SK-N-SH (cell line): ENCODE data around the gene SHLD1. TPM values are rescaled to one million over a fixed set of nuclear protein-coding genes. Genes with fewer than 3 reads are reported as not detected.
"Not testable (repeated sequence)": the region's sequence is repeated elsewhere in the genome, so short reads cannot be mapped to it uniquely, and the experiment has no call there.

ENCODE experiments used
- CTCF ChIA-PET: fragments of 300-600, 350-600 bp; formaldehyde crosslinking; extraction: SDS; loops from one replicate; lab custom pipeline; 2021; lab: Yijun Ruan, JAX
- POLR2A ChIA-PET: fragments of 350-600 bp; sonication (Branson Sonifier 250); formaldehyde crosslinking; extraction: SDS; loops from one replicate; lab custom pipeline; 2020; ENCODE audit warnings: antibody characterized with exemption, inconsistent platforms; lab: Yijun Ruan, JAX
- DNase-seq: peaks from one replicate; pipeline ENCODE4 v3.0.0; 2012
- H2AFZ ChIP-seq: fragments of 200-600 bp; sonication (generic); 2 replicates; pipeline ENCODE4 v1.8.1; 2016; ENCODE audit warnings: antibody characterized with exemption, mild to moderate bottlenecking, low read depth
- H3F3A ChIP-seq: fragments of 200-600 bp; sonication (generic); replicated peaks from 2 replicates; pipeline ENCODE3; 2016; ENCODE audit warnings: antibody characterized with exemption, mild to moderate bottlenecking; ENCODE audit not compliant: insufficient read depth
- H3K27ac ChIP-seq, 2 experiments: fragments of 200-500 bp in 1 of 2; fragments of 200-600 bp in 1 of 2; sonication (Bioruptor generic) in 1 of 2; sonication (generic), shearing (Covaris generic) in 1 of 2; 2 replicates each; pipeline versions ENCODE4 v1.5.1 to v1.6.1; 2014 to 2016; ENCODE audit warnings: low read depth in 2 of 2, inconsistent platforms in 1 of 2, low read length in 1 of 2, mild to moderate bottlenecking in 1 of 2, mixed read lengths in 1 of 2
- H3K27me3 ChIP-seq: fragments of 200-600 bp; sonication (generic), shearing (Covaris generic); 2 replicates; pipeline ENCODE4 v1.6.1; 2016; ENCODE audit warnings: mixed run types; ENCODE audit not compliant: insufficient read depth
- H3K36me3 ChIP-seq, 2 experiments: fragments of 200-500 bp in 1 of 2; fragments of 200-600 bp in 1 of 2; sonication (Bioruptor generic) in 1 of 2; sonication (generic) in 1 of 2; replicated peaks in 1 of 2; 2 replicates each; pipeline versions ENCODE3 to v1.5.1; 2014 to 2016; ENCODE audit warnings: low read length in 1 of 2, mild to moderate bottlenecking in 1 of 2; ENCODE audit not compliant: insufficient read depth in 2 of 2, control insufficient read depth in 1 of 2
- H3K4me1 ChIP-seq, 2 experiments: fragments of 200-500 bp in 1 of 2; fragments of 200-600 bp in 1 of 2; sonication (Bioruptor generic) in 1 of 2; sonication (generic), shearing (Covaris generic) in 1 of 2; 2 replicates each; pipeline versions ENCODE4 v1.5.1 to v1.6.1; 2014 to 2016; ENCODE audit warnings: low read depth in 1 of 2, low read length in 1 of 2, mixed run types in 1 of 2; ENCODE audit not compliant: insufficient read depth in 2 of 2, control insufficient read depth in 1 of 2
- H3K4me2 ChIP-seq: fragments of 200-600 bp; sonication (generic), shearing (Covaris generic); 2 replicates; pipeline ENCODE4 v1.6.1; 2017; ENCODE audit warnings: mixed run types
- H3K4me3 ChIP-seq, 2 experiments: fragments of 200-500 bp in 1 of 2; fragments of 200-600 bp in 1 of 2; sonication (Bioruptor generic) in 1 of 2; sonication (generic), shearing (Covaris generic) in 1 of 2; 2 replicates each; pipeline versions ENCODE4 v1.5.1 to v1.8.1; 2014 to 2016; ENCODE audit warnings: low read depth in 2 of 2, inconsistent platforms in 1 of 2, low read length in 1 of 2, mild to moderate bottlenecking in 1 of 2, mixed read lengths in 1 of 2, moderate library complexity in 1 of 2
- H3K79me2 ChIP-seq: fragments of 200-600 bp; sonication (generic); 2 replicates; pipeline ENCODE4 v1.8.1; 2017; ENCODE audit warnings: mild to moderate bottlenecking; ENCODE audit not compliant: insufficient read depth
- H3K9ac ChIP-seq: fragments of 200-600 bp; sonication (generic); 2 replicates; pipeline ENCODE4 v1.6.1; 2017; ENCODE audit warnings: mixed run types
- H3K9me2 ChIP-seq: fragments of 200-600 bp; sonication (generic); 2 replicates; pipeline ENCODE4 v1.6.1; 2017; ENCODE audit warnings: mixed run types
- H3K9me3 ChIP-seq: fragments of 200-600 bp; sonication (generic); 2 replicates; pipeline ENCODE4 v1.6.1; 2017; ENCODE audit warnings: mixed run types, mild to moderate bottlenecking, moderate library complexity
- H4K20me1 ChIP-seq: fragments of 200-600 bp; sonication (generic); 2 replicates; pipeline ENCODE4 v1.6.1; 2017; ENCODE audit warnings: mild to moderate bottlenecking, mixed run types; ENCODE audit not compliant: insufficient read depth
- CTCF ChIP-seq: fragments of 200-600 bp; sonication (generic); IDR thresholded peaks from 2 replicates; pipeline ENCODE4 v1.6.1; 2017; ENCODE audit warnings: antibody characterized with exemption, mild to moderate bottlenecking, moderate library complexity
- EZH2phosphoT487 ChIP-seq: fragments of 200-600 bp; sonication (generic); IDR thresholded peaks from 2 replicates; pipeline ENCODE4 v1.6.1; 2017; ENCODE audit warnings: low read depth, mixed run types, mild to moderate bottlenecking, antibody characterized with exemption, moderate library complexity, borderline replicate concordance
- FOSL2 ChIP-seq: IDR thresholded peaks from 2 replicates; pipeline ENCODE4 v1.4.0; 2012; ENCODE audit warnings: low read depth, mild to moderate bottlenecking, moderate library complexity, borderline replicate concordance
- GABPA ChIP-seq: IDR thresholded peaks from 2 replicates; pipeline ENCODE4 v1.4.0; 2012; ENCODE audit warnings: low read depth, mild to moderate bottlenecking
- PBX3 ChIP-seq: IDR thresholded peaks from 2 replicates; pipeline ENCODE4; 2012
- TAF1 ChIP-seq: IDR thresholded peaks from 2 replicates; pipeline ENCODE4 v1.6.1; 2012; ENCODE audit warnings: low read depth, mild to moderate bottlenecking, low read length, moderate library complexity, borderline replicate concordance
- TCF12 ChIP-seq: IDR thresholded peaks from 2 replicates; pipeline ENCODE4 v1.4.0; 2012
- WGBS: methylation state at CpG from one replicate; pipeline ENCODE4 v1.1.6; 2017; ENCODE audit warnings: low lambda C conversion rate; 5-methylcytosine and 5-hydroxymethylcytosine counted together
- polyA plus RNA-seq, 3 experiments: library from polyadenylated mRNA; depleted of rRNA; stranded (reverse); fragments of >200 nt; gene quantifications; 2 replicates each; pipeline ENCODE4 v1.2.3, GENCODE V29; 2012
- TF ChIP-seq, protein P1 (sequence below): IDR thresholded peaks from 2 replicates; pipeline ENCODE4 v1.4.0; 2012; ENCODE audit warnings: low read depth, borderline replicate concordance

SHLD1 gene
- polyA plus RNA-seq, 1 of the 3 experiments (the other 2 are of a cell fraction), result 4.5 TPM

- TF ChIP-seq, protein P1, sequence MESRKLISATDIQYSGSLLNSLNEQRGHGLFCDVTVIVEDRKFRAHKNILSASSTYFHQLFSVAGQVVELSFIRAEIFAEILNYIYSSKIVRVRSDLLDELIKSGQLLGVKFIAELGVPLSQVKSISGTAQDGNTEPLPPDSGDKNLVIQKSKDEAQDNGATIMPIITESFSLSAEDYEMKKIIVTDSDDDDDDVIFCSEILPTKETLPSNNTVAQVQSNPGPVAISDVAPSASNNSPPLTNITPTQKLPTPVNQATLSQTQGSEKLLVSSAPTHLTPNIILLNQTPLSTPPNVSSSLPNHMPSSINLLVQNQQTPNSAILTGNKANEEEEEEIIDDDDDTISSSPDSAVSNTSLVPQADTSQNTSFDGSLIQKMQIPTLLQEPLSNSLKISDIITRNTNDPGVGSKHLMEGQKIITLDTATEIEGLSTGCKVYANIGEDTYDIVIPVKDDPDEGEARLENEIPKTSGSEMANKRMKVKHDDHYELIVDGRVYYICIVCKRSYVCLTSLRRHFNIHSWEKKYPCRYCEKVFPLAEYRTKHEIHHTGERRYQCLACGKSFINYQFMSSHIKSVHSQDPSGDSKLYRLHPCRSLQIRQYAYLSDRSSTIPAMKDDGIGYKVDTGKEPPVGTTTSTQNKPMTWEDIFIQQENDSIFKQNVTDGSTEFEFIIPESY, result no peak
- TF ChIP-seq GABPA (no peak), EZH2phosphoT487 (no peak)
These were observed 29.1 kb downstream of the SHLD1 start (continued) for GRCh38 chr20:5779071-5779900.

DNA sequence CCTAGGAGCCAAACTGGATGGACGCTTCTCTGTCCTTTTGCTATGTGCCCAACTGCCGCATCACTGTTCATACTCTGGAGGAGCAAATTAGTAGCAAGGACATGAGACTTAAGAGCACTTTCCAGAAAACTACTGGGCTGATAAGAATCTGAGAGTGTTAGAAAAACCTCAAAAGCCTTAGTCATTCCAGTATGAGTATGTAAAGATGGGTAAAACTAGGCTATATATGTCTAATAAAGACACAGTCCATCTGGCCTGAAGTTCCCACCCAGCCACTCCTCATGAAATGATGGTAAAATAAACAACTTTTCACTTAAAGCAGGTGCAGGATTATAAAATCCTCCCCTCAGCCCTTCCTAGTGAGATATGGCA is 30.6 kb downstream of the SHLD1 start:
- 82% methylated on average over 2 of the region's 2 CpGs for WGBS
- Histone ChIP-seq H3K9ac (no peak overlapping the region), H3K27me3 (no peaks in the 10 kb centered on the region), H3K27ac (no peak overlapping the region)
- CTCF ChIA-PET, result interaction anchor here (1.6 kb wide), 1 partner anchor 212 kb away, joined by 4 read pairs; no protein-coding TSS in a partner anchor
- no peak for DNase-seq
- TF ChIP-seq TCF12, result peak; percentile 60
- TF ChIP-seq FOSL2, result peak; percentile 11; the same call in 1 of the 2 replicates
- peak; percentile 22; the same call in 1 of the 2 replicates for TF ChIP-seq PBX3
- TF ChIP-seq CTCF, result no peak
- no peak for TF ChIP-seq TAF1
- TF ChIP-seq, all 33 proteins: peak for 3
- H4K20me1 ChIP-seq, result no peaks in the 10 kb centered on the region
- no peaks in the 10 kb centered on the region for H3K9me3 ChIP-seq
- no peak overlapping the region for H3K4me2 ChIP-seq
- POLR2A ChIA-PET, result no interaction called here
- H3K36me3 ChIP-seq, result no peaks in the 10 kb centered on the region
- H3K79me2 ChIP-seq, result no peaks in the 10 kb centered on the region
- no peak overlapping the region for H2AFZ ChIP-seq
- no peak overlapping the region for H3K4me3 ChIP-seq
- no peaks in the 10 kb centered on the region for H3K4me1 ChIP-seq
- no peaks in the 10 kb centered on the region for H3K9me2 ChIP-seq
- H3F3A ChIP-seq, result no peaks in the 10 kb centered on the region

DNA sequence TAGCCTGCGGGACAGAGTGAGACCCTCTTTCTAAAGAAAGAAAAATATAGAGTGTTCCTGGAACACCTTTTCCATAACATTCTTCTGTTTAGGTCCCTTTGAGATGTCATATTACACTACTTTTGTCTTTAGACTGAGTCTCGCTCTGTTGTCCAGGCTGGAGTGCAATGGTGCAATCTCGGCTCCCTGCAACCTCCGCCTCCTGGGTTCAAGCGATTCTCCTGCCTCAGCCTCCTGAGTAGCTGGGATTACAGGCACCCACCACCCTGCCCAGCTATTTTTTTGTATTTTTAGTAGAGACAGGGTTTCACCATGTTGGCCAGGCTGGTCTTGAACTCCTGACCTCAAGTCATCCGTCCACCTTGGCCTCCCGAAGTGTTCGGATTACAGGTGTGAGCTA is 31.2 kb downstream of the SHLD1 start:
- H3K9ac ChIP-seq, DNase-seq, H3K9me2 ChIP-seq, H4K20me1 ChIP-seq, H3F3A ChIP-seq, H3K4me1 ChIP-seq, H3K9me3 ChIP-seq, H3K79me2 ChIP-seq, H3K27me3 ChIP-seq, CTCF ChIA-PET, H3K4me2 ChIP-seq, H3K27ac ChIP-seq, POLR2A ChIA-PET, H3K36me3 ChIP-seq, H3K4me3 ChIP-seq, H2AFZ ChIP-seq: not testable (repeated sequence)
- WGBS, result 90% methylated on average over 8 of the region's 8 CpGs
